ACC112 (cell line): ENCODE measurements around the gene CCIN.

Experiments
- H2AFZ ChIP-seq: fragments of 200-600 bp; sonication (generic); one replicate; pipeline ENCODE4 v1.6.0; 2017; ENCODE audit warnings: antibody characterized with exemption, low read length; ENCODE audit not compliant: unreplicated experiment
- H3K27ac ChIP-seq: fragments of 200-600 bp; sonication (generic); 2 replicates; pipeline ENCODE4 v1.5.1; 2014; ENCODE audit warnings: low read depth, mild to moderate bottlenecking, antibody characterized with exemption, low read length, moderate library complexity
- H3K27me3 ChIP-seq: fragments of 200-600 bp; sonication (generic); 2 replicates; pipeline ENCODE4 v1.6.1; 2014; ENCODE audit warnings: mild to moderate bottlenecking, antibody characterized with exemption, low read length, moderate library complexity, mixed read lengths; ENCODE audit not compliant: insufficient read depth
- H3K36me3 ChIP-seq: fragments of 200-600 bp; sonication (generic); 2 replicates; pipeline ENCODE4 v1.6.1; 2016; ENCODE audit warnings: mild to moderate bottlenecking, antibody characterized with exemption, low read length, moderate library complexity, mixed read lengths; ENCODE audit not compliant: insufficient read depth
- H3K4me1 ChIP-seq: fragments of 200-600 bp; sonication (generic); one replicate; pipeline ENCODE4 v1.6.1; 2016; ENCODE audit warnings: low read length, mixed read lengths; ENCODE audit not compliant: insufficient read depth, unreplicated experiment, control insufficient read depth
- H3K4me3 ChIP-seq: fragments of 200-600 bp; sonication (generic); 2 replicates; pipeline ENCODE4 v1.5.1; 2014; ENCODE audit warnings: mild to moderate bottlenecking, low read depth, low read length
- H3K79me2 ChIP-seq: fragments of 200-600 bp; sonication (generic); one replicate; pipeline ENCODE4 v1.6.0; 2016; ENCODE audit warnings: low read length; ENCODE audit not compliant: control insufficient read depth, unreplicated experiment, insufficient read depth

The CCIN gene

GRCh38 chr9:36211510-36211909, 42.3 kb downstream of the CCIN start:
- Histone ChIP-seq H3K36me3 (peaks cover 51% of the 10 kb centered on the region), H3K27ac (no peak overlapping the region), H3K79me2 (peaks cover 48% of the 10 kb centered on the region), H3K4me3 (no peak overlapping the region), H3K27me3 (no peaks in the 10 kb centered on the region), H3K4me1 (peaks cover 30% of the 10 kb centered on the region), H2AFZ (no peak overlapping the region)

DNA sequence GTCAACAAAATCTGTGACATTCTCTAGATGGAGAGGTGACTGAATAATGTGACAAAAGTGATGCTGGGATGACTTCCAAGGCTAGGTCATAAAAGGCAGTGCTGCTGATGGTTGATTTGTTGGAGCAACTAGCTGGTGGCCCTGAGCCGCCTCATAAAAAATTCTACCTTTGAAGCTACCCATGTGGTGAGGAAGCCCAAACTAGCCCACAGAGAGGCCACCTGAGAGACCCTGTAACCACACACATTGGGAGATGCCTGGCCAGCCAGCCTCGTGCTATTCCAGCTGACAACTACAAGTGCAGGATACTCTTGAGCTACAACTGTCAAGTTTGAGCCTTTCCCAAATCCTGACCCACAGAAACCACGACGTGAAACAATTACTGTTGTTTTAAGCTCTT, 44.2 kb downstream of the CCIN start:
- Histone ChIP-seq H3K4me3 (no peak overlapping the region), H2AFZ (no peak overlapping the region), H3K27ac (no peak overlapping the region), H3K79me2 (peaks cover 39% of the 10 kb centered on the region), H3K36me3 (peaks cover 54% of the 10 kb centered on the region), H3K4me1 (peaks cover 11% of the 10 kb centered on the region), H3K27me3 (no peaks in the 10 kb centered on the region)

- H3K36me3 ChIP-seq: peaks cover 48% of the 10 kb centered on the region
- H2AFZ ChIP-seq: no peak overlapping the region
- H3K79me2 ChIP-seq: peaks cover 33% of the 10 kb centered on the region
- H3K4me1 ChIP-seq: peaks cover 8% of the 10 kb centered on the region
- no peak overlapping the region for H3K4me3 ChIP-seq
- no peak overlapping the region for H3K27ac ChIP-seq
- H3K27me3 ChIP-seq: no peaks in the 10 kb centered on the region
Measured at GRCh38 chr9:36213989-36214388, 44.8 kb downstream of the CCIN start.

- peaks cover 27% of the 10 kb centered on the region for H3K79me2 ChIP-seq
Measured at GRCh38 chr9:36214571-36214970, 45.4 kb downstream of the CCIN start.

DNA sequence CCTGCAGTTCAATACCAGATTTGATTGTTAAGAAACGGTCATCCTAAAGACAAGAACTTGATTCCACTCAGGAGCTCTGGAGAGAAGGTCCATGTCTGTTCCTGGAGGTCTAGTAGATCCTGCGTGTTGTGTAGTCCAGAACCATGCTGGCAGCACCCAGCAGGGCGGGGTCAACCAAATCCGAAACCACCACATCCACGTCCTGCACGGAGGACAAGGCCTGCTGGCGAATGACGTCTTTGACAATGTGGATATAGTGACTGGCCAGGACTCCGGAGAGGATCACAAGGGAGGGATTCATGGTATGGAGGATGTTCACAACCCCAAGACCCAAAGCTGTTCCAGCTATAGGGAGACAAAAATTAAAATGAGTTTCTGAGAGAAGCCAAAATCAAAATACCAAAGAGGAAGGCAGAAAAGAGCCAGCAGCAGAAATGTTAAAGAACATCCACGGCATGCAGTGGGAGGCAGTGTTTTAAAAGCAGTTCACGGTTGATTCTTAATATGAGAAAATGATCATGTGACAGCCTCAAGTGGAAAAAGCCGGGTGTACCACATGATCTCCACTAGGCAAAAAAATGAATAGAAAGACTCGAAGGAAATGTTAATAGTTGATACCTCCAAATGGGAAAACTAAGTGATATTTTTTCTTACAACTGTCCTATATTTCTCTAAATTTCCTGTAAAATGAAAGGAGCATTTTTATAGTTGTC, 48.2 kb downstream of the CCIN start:
- H3K4me1 ChIP-seq: peaks cover 8% of the 10 kb centered on the region
- no peak overlapping the region for H3K4me3 ChIP-seq
- H2AFZ ChIP-seq: no peak overlapping the region
- H3K27me3 ChIP-seq: no peaks in the 10 kb centered on the region
- no peak overlapping the region for H3K27ac ChIP-seq
- H3K36me3 ChIP-seq: peaks cover 48% of the 10 kb centered on the region
- peaks cover 3% of the 10 kb centered on the region for H3K79me2 ChIP-seq

More at GRCh38 chr9:36214571-36214970, 45.4 kb downstream of the CCIN start:
- H3K4me1 ChIP-seq: peaks cover 8% of the 10 kb centered on the region
- no peak overlapping the region for H3K27ac ChIP-seq
- peaks cover 48% of the 10 kb centered on the region for H3K36me3 ChIP-seq
- no peaks in the 10 kb centered on the region for H3K27me3 ChIP-seq
- no peak overlapping the region for H2AFZ ChIP-seq
- H3K4me3 ChIP-seq: no peak overlapping the region

GRCh38 chr9:36218011-36218410, 48.8 kb downstream of the CCIN start:
- Histone ChIP-seq H3K4me3 (no peak overlapping the region), H2AFZ (no peak overlapping the region), H3K36me3 (peaks cover 50% of the 10 kb centered on the region), H3K27ac (no peak overlapping the region), H3K4me1 (peaks cover 8% of the 10 kb centered on the region), H3K79me2 (no peaks in the 10 kb centered on the region), H3K27me3 (no peaks in the 10 kb centered on the region)

DNA sequence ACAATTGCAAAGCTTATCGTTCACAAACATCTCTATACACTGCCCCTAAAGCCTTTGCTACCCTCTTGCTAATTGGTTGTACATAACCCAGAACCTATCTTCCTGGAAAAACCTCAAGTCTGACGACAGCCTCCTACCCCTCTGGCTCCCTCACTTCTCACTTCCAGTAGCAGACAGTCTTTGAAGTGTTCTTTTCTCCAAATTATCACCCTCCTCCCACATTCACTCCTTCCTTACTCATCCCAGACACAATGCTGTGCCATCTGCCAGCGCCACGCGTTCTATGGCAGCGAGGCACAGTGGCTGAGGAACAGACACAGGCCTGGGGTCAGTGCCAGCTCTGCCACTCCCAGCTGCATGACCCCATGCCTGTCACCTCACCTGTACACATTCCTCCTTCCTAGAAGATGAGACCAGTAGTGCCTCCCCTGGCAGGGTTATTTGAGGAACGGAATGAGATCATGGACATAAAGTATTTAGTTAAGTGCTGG, 49.3 kb downstream of the CCIN start:
- H3K27me3 ChIP-seq: no peaks in the 10 kb centered on the region
- no peak overlapping the region for H3K4me3 ChIP-seq
- no peaks in the 10 kb centered on the region for H3K79me2 ChIP-seq
- no peak overlapping the region for H2AFZ ChIP-seq
- no peak overlapping the region for H3K27ac ChIP-seq
- peaks cover 8% of the 10 kb centered on the region for H3K4me1 ChIP-seq
- peaks cover 50% of the 10 kb centered on the region for H3K36me3 ChIP-seq
